ENCODE measurements around the gene SNCB. TPM values are rescaled to one million over a fixed set of nuclear protein-coding genes. Genes with fewer than 3 reads are reported as not detected.

SNCB gene
- total RNA-seq, 1 experiment from 2014 or later, result not detected

GRCh38 chr5:176609724-176610434 lies 20.5 kb downstream of the SNCB start, which contains the start of gene GPRIN1:
Gene GPRIN1 (minus strand): TSS chr5:176610156. CDS start chr5:176599834, 10,322 bp downstream.
- TF ChIP-seq, protein P1, sequence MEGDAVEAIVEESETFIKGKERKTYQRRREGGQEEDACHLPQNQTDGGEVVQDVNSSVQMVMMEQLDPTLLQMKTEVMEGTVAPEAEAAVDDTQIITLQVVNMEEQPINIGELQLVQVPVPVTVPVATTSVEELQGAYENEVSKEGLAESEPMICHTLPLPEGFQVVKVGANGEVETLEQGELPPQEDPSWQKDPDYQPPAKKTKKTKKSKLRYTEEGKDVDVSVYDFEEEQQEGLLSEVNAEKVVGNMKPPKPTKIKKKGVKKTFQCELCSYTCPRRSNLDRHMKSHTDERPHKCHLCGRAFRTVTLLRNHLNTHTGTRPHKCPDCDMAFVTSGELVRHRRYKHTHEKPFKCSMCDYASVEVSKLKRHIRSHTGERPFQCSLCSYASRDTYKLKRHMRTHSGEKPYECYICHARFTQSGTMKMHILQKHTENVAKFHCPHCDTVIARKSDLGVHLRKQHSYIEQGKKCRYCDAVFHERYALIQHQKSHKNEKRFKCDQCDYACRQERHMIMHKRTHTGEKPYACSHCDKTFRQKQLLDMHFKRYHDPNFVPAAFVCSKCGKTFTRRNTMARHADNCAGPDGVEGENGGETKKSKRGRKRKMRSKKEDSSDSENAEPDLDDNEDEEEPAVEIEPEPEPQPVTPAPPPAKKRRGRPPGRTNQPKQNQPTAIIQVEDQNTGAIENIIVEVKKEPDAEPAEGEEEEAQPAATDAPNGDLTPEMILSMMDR (IDR thresholded peaks at IDR 0.05; ENCODE audit: unreplicated experiment), result peak; percentile 50
- CTCF ChIA-PET, result no interaction called here
- Mint-ChIP-seq H3K4me3 (ENCODE audit: low read depth, unreplicated experiment) (peak within 1 kb of the TSS; percentile 84), H3K27me3 (ENCODE audit: unreplicated experiment) (peaks cover 23% of the 10 kb centered on the region), H3K36me3 (ENCODE audit: insufficient read depth, unreplicated experiment) (peaks cover 19% of the 10 kb centered on the region), H3K9me3 (ENCODE audit: low read depth, unreplicated experiment) (no peaks in the 10 kb centered on the region), H3K4me1 (ENCODE audit: low read depth, unreplicated experiment) (peaks cover 19% of the 10 kb centered on the region), H3K27ac (ENCODE audit: unreplicated experiment) (peak within 1 kb of the TSS; percentile 29)
- intact Hi-C loops (cut with micrococcal nuclease; ENCODE audit: unreplicated experiment), result loop anchor here (5.0 to 10.0 kb wide), 2 partner anchors 68 to 195 kb away; partner anchors contain the start of gene CLTB
- peak; percentile 90 for DNase-seq
- BruUV-seq (replicated peaks), result no TSS peak

- TF ChIP-seq, protein P1 (IDR thresholded peaks at IDR 0.05; ENCODE audit: unreplicated experiment), result no peak
- intact Hi-C loops (cut with micrococcal nuclease; ENCODE audit: unreplicated experiment), result no loop called here
- peaks cover 23% of the 10 kb centered on the region for H3K27me3 Mint-ChIP-seq (ENCODE audit: unreplicated experiment)
- no peaks in the 10 kb centered on the region for H3K9me3 Mint-ChIP-seq (ENCODE audit: low read depth, unreplicated experiment)
- CTCF ChIA-PET, result interaction anchor here (0.8 kb wide), 1 partner anchor 72 kb away, joined by 4 read pairs; the partner anchor contains the start of gene RNF44
- peaks cover 11% of the 10 kb centered on the region for H3K4me1 Mint-ChIP-seq (ENCODE audit: low read depth, unreplicated experiment)
- DNase-seq, result no peak
- H3K4me3 Mint-ChIP-seq (ENCODE audit: low read depth, unreplicated experiment), result peak overlapping the region; percentile 84
- H3K36me3 Mint-ChIP-seq (ENCODE audit: insufficient read depth, unreplicated experiment), result peaks cover 19% of the 10 kb centered on the region
- peak overlapping the region; percentile 29 for H3K27ac Mint-ChIP-seq (ENCODE audit: unreplicated experiment)
- BruUV-seq (replicated peaks), result no TSS peak
These were observed 21.2 kb downstream of the SNCB start for GRCh38 chr5:176608937-176609723.

DNA sequence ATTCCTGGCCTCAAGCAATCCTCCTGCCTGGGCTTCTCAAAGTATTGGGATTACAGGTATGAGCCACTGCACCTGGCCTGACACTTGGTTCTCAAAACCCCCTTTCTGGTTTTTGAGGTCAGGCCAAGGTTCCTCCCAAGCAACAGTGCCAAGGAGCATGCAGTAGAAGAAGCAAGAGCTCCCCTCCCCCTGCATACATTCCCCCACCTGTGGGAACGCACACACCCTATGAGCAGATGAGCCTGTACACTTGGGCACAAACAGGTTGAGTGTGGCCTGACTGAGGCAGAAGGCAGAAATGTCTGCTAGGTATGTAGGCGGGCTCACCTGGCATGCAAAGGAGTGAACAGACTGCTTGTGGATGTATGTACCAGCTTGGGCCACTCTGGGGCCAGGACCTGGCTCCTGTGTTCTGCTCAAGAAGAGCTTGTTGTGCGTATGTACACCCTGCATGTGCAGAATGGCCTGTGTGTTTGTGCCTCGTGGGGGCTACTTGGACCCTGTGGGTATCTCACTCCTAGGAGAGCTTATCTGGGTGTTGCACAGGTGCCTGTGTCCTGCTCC lies 22.1 kb downstream of the SNCB start:
- Mint-ChIP-seq H3K27ac (ENCODE audit: unreplicated experiment) (no peak overlapping the region), H3K4me1 (ENCODE audit: low read depth, unreplicated experiment) (peaks cover 9% of the 10 kb centered on the region), H3K4me3 (ENCODE audit: low read depth, unreplicated experiment) (no peak overlapping the region), H3K36me3 (ENCODE audit: insufficient read depth, unreplicated experiment) (peaks cover 19% of the 10 kb centered on the region), H3K9me3 (ENCODE audit: low read depth, unreplicated experiment) (no peaks in the 10 kb centered on the region), H3K27me3 (ENCODE audit: unreplicated experiment) (peaks cover 23% of the 10 kb centered on the region)
- intact Hi-C loops (cut with micrococcal nuclease; ENCODE audit: unreplicated experiment), result no loop called here
- BruUV-seq (replicated peaks), result no TSS peak
- TF ChIP-seq, protein P1 (IDR thresholded peaks at IDR 0.05; ENCODE audit: unreplicated experiment), result no peak
- CTCF ChIA-PET, result interaction anchor here (0.5 to 0.8 kb wide), 2 partner anchors 71 to 908 kb away, joined by 3 to 4 read pairs; partner anchors contain the start of genes DDX41 and RNF44
- DNase-seq, result no peak

DNA sequence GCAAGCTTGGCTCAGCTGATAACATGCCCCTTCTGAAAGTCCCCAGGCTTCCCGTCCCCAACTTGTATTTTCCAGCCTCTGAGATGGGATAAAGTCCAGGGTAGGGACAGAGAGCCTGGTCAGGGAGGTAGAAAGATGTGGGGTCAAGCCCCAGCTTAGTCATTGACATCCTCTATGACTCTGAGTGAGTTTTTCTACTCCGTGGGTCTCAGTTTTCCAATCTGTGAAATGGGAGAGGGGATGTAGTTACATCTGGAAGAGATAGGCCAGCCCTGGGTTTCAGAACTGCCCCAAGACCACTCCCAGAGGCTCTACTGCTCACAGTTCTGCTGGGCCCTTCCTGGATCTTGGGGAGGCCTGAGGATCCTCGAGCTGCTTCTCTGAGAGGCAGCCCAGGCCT lies 23.5 kb downstream of the SNCB start:
- no peaks in the 10 kb centered on the region for H3K9me3 Mint-ChIP-seq (ENCODE audit: low read depth, unreplicated experiment)
- no TSS peak for BruUV-seq (replicated peaks)
- TF ChIP-seq, protein P1 (IDR thresholded peaks at IDR 0.05; ENCODE audit: unreplicated experiment), result no peak
- H3K36me3 Mint-ChIP-seq (ENCODE audit: insufficient read depth, unreplicated experiment), result peaks cover 19% of the 10 kb centered on the region
- no peak overlapping the region for H3K27ac Mint-ChIP-seq (ENCODE audit: unreplicated experiment)
- H3K4me1 Mint-ChIP-seq (ENCODE audit: low read depth, unreplicated experiment), result peaks cover 15% of the 10 kb centered on the region
- H3K27me3 Mint-ChIP-seq (ENCODE audit: unreplicated experiment), result peaks cover 9% of the 10 kb centered on the region
- DNase-seq, result no peak
- CTCF ChIA-PET, result no interaction called here
- intact Hi-C loops (cut with micrococcal nuclease; ENCODE audit: unreplicated experiment), result no loop called here
- H3K4me3 Mint-ChIP-seq (ENCODE audit: low read depth, unreplicated experiment), result no peak overlapping the region

Measured in Calu3 (cell line).